HL-60/S4 treated with retinoic acid at 250 ng/mL for 4 days and 3 days (cell line): ENCODE measurements around the gene PIEZO2.
"Not testable (repeated sequence)": the region's sequence is repeated elsewhere in the genome, so short reads cannot be mapped to it uniquely, and the experiment has no call there.

ENCODE experiments used
- in situ Hi-C: fragments of 300-500 bp; cut with MboI; formaldehyde crosslinking; loops from 2 replicates; pipeline ENCODE4 v1.7.0; 2022; ENCODE audit warnings: low sequenced_read_pairs

Gene PIEZO2

GRCh38 chr18:11153097-11153496, 3.7 kb upstream of the PIEZO2 start:
- in situ Hi-C loops: no loop called here

DNA sequence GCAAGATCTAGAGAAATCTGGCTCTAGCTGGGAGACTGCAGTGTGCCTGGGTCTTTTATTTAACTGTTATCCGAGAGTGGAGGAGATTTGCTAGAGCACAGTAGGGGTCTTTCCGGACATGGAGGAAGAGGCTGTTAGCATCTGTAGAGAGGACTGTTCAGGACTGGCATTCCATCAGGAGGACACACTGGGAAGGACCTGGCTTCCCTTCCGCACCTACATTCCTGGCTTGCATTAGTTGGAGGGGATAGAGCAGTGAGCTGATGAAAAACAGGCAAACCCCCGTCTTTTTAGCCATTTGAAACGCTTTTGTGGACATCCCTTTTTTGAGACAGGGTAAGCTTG, 874 bp upstream of the PIEZO2 start:
- in situ Hi-C loops: no loop called here

DNA sequence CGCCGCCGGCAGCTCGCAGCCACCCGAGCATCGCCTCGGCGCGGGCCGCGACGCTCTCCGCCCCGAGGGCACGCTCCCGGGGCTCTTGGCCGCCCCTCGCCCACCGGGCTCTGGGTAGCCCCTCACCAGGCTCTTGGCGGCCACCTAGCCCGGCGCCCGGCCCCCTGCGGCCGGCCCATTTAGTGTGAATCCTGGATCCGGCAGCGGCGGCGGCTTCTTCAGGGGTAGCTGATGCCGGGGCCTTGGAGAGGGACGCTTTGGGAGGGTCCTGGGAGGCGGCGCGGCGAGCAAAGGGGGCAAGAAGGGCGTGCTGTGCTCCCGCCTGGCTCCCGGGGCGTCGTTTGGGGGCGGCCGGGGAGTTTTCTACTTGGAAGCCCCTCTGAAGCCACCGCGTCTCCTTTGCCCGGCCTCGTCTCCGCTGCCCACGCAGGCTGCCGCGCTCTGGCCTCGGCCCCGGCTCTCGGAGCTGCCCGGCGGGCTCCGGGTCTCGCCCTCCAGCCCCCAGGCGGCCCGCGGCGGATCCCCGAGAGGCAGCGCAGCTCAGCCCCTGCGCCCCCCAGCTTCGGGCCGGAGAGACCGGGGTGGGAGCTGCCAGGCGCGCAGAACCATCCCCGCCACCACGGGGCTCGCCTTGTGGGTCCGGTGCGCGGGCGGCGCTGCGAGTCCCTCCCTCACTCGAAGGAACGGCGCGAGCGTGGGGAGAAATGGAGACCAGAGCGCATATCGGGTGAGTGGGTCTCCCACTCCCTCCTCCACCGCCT, 509 bp downstream of the PIEZO2 start:
- in situ Hi-C loops: no loop called here

DNA sequence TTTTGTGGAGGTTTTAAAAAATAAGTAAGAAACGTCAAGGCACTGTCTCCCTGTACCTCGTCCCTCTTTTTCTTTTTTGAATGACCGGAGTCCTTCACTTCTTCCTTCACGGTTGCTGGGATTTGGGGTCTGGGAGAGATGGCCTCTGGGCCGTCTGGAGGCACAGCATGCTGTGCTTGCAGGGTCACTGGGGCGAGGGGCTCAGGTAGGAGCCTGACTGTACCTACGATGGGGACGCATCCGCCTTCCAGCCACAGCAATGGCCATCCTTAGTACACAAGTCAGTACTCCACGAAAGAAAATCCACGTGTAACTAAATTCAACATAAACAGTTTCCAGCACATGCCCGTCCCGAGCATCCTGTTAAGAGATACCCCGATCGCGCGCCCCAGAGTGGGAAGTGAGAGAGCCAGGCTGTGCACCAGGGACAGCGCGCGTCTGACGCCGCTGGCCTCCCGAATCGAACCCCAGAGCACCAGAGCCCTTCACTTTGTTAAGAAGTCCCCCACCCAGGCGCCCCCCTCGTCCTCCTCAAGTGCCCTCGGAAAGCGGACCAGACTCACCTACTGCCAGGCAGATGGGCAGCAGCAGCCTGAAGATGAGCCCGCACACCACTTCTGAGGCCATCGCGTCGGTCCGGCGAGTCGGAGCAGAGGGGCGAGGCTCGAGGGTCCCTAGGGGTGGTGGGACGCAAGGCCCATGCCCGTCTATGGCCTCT, 1.2 kb downstream of the PIEZO2 start:
- in situ Hi-C loops: no loop called here

- in situ Hi-C loops: no loop called here
Observed at GRCh38 chr18:11147371-11147951, 1.9 kb downstream of the PIEZO2 start.

DNA sequence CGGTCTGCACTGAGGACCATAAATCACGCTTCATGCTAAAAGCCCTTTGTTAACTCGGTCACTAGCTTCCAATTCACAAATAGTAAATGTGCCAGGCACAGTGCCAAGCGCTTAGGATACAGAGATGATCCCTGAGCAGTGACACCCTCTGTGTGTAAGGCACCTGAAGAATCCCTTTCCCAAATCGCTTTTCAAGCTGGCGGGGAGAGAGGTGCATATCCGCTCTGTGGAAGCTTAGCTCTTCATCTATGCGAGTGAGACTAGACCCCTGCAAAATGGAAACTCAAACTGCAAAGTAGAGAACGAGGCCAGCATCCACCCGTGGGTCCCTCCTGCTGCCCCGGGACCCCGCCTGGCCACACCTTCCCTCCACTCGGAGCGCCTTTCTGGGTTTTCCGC, 2.4 kb downstream of the PIEZO2 start:
- in situ Hi-C loops: no loop called here

DNA sequence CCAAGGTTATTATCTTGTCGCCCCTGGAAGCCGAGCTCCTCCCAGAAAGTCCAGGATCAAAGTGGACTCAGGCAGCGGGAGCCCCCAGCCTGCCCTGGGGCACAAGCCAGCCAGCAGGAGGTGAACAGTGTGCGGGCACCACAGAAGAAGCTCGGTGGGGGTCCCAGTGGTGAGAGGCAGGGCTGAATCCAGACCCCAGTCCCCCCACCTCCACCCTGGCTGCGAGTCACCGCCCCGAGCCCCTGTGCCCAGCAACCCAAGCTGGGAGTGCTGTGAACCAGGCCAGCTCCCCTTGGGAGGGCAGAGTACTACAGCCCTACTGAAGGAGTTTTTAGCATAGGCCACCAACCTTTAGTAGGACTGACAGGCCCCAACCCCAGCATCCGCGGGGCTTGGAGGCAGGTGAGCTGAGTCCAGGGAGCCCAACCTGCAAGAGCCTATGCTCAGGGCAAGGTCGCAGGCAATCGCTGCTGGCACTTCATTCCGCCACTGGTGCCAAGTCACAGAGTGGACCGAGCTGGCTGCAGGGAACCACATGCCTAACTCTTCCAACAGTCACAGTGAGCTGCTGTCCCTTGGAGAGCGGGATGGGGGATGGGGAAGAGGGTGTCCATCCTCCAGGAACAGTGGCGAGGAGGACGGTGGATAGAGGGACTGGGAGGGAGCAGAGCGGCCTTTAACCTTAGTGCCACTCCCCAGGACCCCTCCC, 3.0 kb downstream of the PIEZO2 start:
- in situ Hi-C loops: no loop called here

- in situ Hi-C loops: no loop called here
Observed at GRCh38 chr18:11145413-11146191, 3.8 kb downstream of the PIEZO2 start.

DNA sequence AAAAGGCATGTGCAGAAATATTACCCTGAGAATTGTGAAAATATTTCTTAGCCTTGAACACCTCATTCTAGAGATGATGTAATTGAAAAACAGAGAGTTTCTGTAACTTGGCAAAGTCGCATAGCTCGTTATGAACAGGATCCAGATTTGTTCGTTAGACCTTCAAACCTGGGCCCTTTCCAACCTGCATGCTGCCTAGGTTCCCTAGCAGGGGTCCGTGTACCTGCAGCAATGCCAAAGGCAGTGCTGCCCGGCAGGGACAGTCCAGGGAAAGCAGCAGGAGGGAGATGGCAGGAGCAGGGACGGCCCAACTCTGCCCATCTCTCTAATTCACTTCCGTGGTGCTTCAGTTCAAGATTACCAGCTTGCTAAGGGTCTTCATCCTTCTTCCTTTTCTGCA, 12.0 kb downstream of the PIEZO2 start:
- in situ Hi-C loops: no loop called here

- in situ Hi-C loops: no loop called here
Observed at GRCh38 chr18:11136241-11136640, 13.1 kb downstream of the PIEZO2 start.

GRCh38 chr18:11134940-11135339, 14.4 kb downstream of the PIEZO2 start:
- in situ Hi-C loops: no loop called here

DNA sequence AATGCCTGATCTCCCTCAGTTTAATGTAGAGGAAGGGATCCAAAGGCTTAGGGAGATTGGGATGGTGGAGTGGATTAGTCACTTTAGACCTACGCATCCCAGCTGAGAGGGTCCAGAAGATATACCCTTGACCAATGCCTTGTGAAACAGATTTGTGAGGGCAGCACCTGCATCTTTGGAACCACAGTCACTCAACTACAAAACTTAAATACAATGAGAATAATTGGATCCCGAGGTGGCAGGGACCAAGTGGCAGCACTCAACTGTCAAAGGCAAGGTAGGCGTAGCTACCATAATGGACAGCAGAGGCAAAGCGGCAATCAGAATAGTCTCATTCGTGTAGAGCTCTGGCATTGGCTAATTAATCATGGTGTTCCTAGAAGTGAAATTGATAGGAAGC, 20.3 kb downstream of the PIEZO2 start:
- in situ Hi-C loops: not testable (repeated sequence)

- in situ Hi-C loops: no loop called here
Observed at GRCh38 chr18:11125492-11126315, 23.7 kb downstream of the PIEZO2 start.

DNA sequence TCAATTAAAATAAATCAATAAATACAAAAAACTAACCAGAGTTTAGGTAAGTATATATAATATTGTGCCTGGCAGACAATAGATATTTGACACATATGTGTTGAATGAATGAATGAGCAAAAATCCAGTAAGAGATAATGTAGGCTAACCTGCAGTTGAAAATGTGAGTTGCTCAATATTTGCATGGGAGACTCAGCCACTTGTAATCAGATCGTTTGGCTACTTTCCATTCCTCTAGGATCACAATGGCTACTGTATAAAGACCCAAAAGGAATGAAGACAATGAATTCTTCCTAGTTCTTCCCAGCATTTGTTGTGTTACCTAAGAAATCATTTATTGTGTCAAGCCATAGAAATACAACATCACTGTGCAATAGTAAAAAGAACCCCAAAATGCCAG, 25.3 kb downstream of the PIEZO2 start:
- in situ Hi-C loops: no loop called here

DNA sequence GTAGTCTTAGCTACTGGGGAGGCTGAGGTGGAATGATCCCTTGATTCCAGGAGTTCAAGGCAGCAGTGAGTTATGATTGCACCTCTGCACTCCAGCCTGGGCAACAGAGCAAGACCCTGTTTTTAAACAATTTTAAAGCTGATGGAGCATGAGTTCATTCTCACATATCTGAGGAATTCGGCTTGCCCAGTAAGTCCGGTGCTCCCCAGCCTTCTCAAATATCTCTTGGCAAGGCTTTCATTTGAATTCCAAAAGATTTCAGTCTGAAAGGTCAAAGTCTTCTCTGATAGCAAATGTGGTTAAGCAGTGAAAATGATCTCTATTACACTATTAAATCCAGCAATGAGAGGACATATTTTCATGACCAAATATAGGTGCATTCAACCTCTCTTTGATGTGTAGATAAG, 27.9 kb downstream of the PIEZO2 start:
- in situ Hi-C loops: no loop called here

DNA sequence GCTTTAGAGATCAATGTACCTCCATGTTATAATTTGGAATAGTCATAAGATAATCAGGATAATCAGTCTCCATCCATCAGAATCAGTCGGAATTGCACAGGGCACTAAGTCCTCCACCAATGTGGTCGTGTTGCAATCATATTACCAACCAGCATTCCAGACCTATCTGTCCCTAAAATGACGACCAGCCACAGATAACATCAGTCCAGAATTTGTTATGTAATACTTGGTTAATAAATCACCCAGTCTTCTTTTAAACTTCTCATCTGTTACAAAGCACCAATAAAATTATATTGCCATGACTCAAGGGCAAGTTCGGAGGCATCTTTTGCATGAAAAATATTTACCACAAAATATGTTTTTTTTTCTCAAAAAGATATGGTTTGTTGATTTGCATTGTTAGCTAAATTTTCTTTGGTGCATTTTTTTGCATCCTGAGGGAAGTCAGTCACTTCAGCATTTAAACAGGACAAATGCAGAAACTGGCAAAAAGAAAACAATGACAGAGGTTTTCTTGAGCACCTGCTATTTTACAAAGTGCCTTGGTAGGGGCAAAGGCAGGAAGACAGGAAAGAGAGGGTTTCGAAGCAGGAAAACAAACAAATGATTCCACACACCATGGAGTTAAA, 29.3 kb downstream of the PIEZO2 start:
- in situ Hi-C loops: no loop called here

GRCh38 chr18:11119550-11119949, 29.8 kb downstream of the PIEZO2 start:
- in situ Hi-C loops: no loop called here

GRCh38 chr18:11118051-11118766, 31.2 kb downstream of the PIEZO2 start:
- in situ Hi-C loops: no loop called here

- in situ Hi-C loops: no loop called here
Observed at GRCh38 chr18:11115276-11115675, 34.1 kb downstream of the PIEZO2 start.
